Kidney epithelial cell (primary cell): ENCODE results near the gene TOP3A. TPM values are rescaled to one million over a fixed set of nuclear protein-coding genes. Genes with fewer than 3 reads are reported as not detected.

ENCODE experiments used
- DNase-seq: peaks from one replicate; pipeline ENCODE4 v3.0.0-alpha.2; 2010; ENCODE audit warnings: low read depth
- H3K27me3 ChIP-seq: 2 replicates; pipeline ENCODE4 v1.6.0; 2011; ENCODE audit warnings: low read length; ENCODE audit not compliant: control insufficient read depth, insufficient read depth
- H3K36me3 ChIP-seq: 2 replicates; pipeline ENCODE4 v1.5.1; 2011; ENCODE audit warnings: low read length; ENCODE audit not compliant: control insufficient read depth, insufficient read depth
- H3K4me3 ChIP-seq: 2 replicates; pipeline ENCODE4 v1.5.1; 2011; ENCODE audit warnings: low read depth, mild to moderate bottlenecking, control low read depth, low read length
- total RNA-seq: library from RNA; depleted of rRNA; stranded (reverse); fragments of >200 nt; gene quantifications from 2 replicates; pipeline ENCODE4 v1.2.3, GENCODE V29; 2015
- TF ChIP-seq, protein P1 (sequence below): IDR thresholded peaks from 2 replicates; pipeline ENCODE4 v1.5.1; 2011; ENCODE audit warnings: mild to moderate bottlenecking, moderate library complexity, low read length, control low read depth, inconsistent platforms; ENCODE audit not compliant: insufficient read depth, poor library complexity, severe bottlenecking

Gene TOP3A
- total RNA-seq, 1 donor from 2014 or later: 35.6 TPM

DNA sequence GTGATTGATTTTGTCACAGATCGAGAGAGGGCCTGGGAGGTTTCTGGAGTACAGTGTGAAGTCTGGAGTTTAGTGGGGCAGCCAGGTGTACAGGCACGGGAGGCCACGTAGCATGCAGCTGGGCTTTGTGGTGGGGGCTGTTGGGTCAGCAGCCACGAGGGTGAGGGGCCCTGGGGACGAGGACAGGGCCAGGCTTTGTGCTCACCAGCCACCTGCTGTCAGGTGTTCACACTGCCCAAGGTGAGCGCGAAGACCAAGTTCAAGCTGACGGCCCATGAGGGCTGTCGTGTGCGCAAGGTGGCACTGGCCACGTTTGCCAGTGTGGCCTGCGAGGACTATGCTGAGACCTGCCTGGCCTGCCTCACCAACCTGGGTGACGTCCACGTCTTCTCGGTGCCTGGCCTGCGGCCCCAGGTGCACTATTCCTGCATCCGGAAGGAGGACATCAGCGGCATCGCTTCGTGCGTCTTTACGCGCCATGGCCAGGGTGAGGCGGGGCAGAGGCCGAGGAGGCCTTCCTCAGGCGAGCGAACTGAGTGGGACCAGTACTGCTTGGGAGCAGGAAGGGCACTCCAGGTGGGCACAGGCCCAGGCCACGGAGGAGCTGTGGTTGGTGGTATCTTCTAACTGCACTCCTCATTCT is 73.4 kb downstream of the TOP3A start:
- TF ChIP-seq, protein P1, sequence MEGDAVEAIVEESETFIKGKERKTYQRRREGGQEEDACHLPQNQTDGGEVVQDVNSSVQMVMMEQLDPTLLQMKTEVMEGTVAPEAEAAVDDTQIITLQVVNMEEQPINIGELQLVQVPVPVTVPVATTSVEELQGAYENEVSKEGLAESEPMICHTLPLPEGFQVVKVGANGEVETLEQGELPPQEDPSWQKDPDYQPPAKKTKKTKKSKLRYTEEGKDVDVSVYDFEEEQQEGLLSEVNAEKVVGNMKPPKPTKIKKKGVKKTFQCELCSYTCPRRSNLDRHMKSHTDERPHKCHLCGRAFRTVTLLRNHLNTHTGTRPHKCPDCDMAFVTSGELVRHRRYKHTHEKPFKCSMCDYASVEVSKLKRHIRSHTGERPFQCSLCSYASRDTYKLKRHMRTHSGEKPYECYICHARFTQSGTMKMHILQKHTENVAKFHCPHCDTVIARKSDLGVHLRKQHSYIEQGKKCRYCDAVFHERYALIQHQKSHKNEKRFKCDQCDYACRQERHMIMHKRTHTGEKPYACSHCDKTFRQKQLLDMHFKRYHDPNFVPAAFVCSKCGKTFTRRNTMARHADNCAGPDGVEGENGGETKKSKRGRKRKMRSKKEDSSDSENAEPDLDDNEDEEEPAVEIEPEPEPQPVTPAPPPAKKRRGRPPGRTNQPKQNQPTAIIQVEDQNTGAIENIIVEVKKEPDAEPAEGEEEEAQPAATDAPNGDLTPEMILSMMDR: no peak
- no peaks in the 10 kb centered on the region for H3K36me3 ChIP-seq
- no peak for DNase-seq
- no peaks in the 10 kb centered on the region for H3K27me3 ChIP-seq
- no peak overlapping the region for H3K4me3 ChIP-seq

GRCh38 chr17:18240449-18240848 is 74.3 kb downstream of the TOP3A start:
- TF ChIP-seq, protein P1: no peak
- Histone ChIP-seq H3K4me3 (no peak overlapping the region), H3K27me3 (no peaks in the 10 kb centered on the region), H3K36me3 (no peaks in the 10 kb centered on the region)
- DNase-seq: no peak

GRCh38 chr17:18238299-18238698 is 76.5 kb downstream of the TOP3A start:
- no peak for DNase-seq
- H3K36me3 ChIP-seq: peaks cover 2% of the 10 kb centered on the region
- no peaks in the 10 kb centered on the region for H3K27me3 ChIP-seq
- H3K4me3 ChIP-seq: no peak overlapping the region
- TF ChIP-seq, protein P1: no peak

DNA sequence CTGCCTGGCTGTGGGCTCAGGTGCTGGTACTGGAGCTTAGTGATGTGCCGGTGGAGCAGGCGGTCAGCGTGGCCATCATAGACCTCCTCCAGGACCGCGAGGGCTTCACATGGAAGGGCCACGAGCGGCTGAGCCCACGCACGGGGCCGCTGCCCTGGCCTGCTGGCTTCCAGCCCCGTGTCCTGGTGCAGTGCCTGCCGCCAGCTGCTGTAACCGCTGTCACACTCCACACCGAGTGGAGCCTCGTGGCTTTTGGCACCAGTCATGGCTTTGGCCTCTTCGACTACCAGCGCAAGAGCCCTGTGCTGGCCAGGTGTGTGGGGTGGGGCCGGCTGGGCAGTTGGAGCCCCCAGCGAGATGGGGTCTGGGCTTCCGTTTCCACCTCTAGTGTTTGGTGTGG is 77.3 kb downstream of the TOP3A start:
- no peak for DNase-seq
- TF ChIP-seq, protein P1: no peak
- H3K4me3 ChIP-seq: no peak overlapping the region
- peaks cover 2% of the 10 kb centered on the region for H3K36me3 ChIP-seq
- H3K27me3 ChIP-seq: no peaks in the 10 kb centered on the region

DNA sequence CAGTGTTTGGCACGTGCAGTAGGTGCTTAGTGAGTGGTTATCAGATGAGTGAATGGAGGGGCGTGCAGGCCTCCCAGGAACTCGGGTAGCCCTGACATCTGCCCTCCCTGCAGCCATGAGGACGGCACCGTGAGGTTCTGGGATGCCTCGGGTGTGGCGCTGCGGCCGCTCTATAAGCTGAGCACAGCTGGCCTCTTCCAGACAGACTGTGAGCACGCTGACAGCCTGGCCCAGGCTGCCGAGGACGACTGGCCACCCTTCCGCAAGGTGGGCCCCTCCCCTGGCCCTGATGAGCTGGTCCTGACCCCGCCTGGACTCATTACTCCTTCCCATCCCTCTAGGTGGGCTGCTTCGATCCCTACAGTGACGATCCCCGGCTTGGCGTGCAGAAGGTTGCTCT is 78.3 kb downstream of the TOP3A start:
- Histone ChIP-seq H3K4me3 (no peak overlapping the region), H3K36me3 (peaks cover 2% of the 10 kb centered on the region), H3K27me3 (no peaks in the 10 kb centered on the region)
- TF ChIP-seq, protein P1: no peak
- no peak for DNase-seq

DNA sequence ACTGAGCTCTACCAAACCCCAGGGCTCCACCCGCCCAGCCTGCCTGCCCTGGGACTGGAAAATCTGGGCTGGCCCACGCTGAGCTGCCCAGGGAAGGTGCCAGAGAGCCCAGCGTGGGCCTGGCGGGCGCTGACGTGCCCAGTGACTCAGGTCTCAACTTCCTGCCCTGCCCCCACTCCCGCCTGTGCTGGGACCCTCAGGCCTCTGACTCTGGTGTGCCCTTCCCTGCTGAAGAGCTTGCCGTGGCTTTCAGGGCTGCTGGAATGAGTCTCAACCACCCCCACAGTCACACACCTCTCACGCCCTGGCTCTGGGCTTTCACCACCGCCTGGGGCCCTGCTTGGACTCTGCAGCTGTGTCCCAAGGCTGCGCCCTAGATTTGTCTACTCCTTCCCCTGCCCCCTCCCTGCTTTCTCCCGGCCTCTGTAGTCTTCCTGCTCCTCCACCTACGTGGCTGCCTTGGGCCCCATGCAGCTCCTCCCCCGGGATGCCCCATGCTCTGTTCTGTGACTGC is 79.0 kb downstream of the TOP3A start:
- DNase-seq: no peak
- no peak overlapping the region for H3K4me3 ChIP-seq
- TF ChIP-seq, protein P1: no peak

More for the DNA sequence above, 79.0 kb downstream of the TOP3A start:
- Histone ChIP-seq H3K27me3 (no peaks in the 10 kb centered on the region), H3K36me3 (peaks cover 2% of the 10 kb centered on the region)
